HepG2 (cell line): ENCODE results near the gene SEPTIN10. TPM values are rescaled to one million over a fixed set of nuclear protein-coding genes. Genes with fewer than 3 reads are reported as not detected.

Experiments
- MAFF ChIP-seq: IDR thresholded peaks from 2 replicates; pipeline ENCODE4 v1.6.1; 2011; ENCODE audit warnings: low read depth, low read length, improper control_type of control experiment
- PAF1 ChIP-seq: IDR thresholded peaks from 2 replicates; pipeline ENCODE4 v1.6.1; 2016; ENCODE audit warnings: missing genetic modification reagents, missing compliant biosample characterization
- RARG ChIP-seq: sonication (generic); formaldehyde crosslinking; IDR thresholded peaks from 2 replicates; pipeline ENCODE4 v1.4.0; 2020; ENCODE audit warnings: low read depth, mild to moderate bottlenecking, missing genetic modification reagents
- REL ChIP-seq: sonication (generic); formaldehyde crosslinking; conservative IDR thresholded peaks from 2 replicates; pipeline ENCODE4 v1.8.0; 2022; ENCODE audit warnings: mild to moderate bottlenecking, missing genetic modification reagents, moderate library complexity
- SNAPC4 ChIP-seq: sonication (generic); formaldehyde crosslinking; IDR thresholded peaks from 2 replicates; pipeline ENCODE4 v1.4.0; 2020; ENCODE audit warnings: mild to moderate bottlenecking, missing genetic modification reagents
- STAT5B ChIP-seq: sonication (generic); formaldehyde crosslinking; IDR thresholded peaks from 2 replicates; pipeline ENCODE4 v1.4.0; 2020; ENCODE audit warnings: missing genetic modification reagents
- ZBTB34 ChIP-seq: sonication (generic); formaldehyde crosslinking; IDR thresholded peaks from 2 replicates; pipeline ENCODE4 v1.8.0; 2022; ENCODE audit warnings: mild to moderate bottlenecking, missing genetic modification reagents
- ZNF101 ChIP-seq: sonication (generic); formaldehyde crosslinking; IDR thresholded peaks from 2 replicates; pipeline ENCODE4 v1.4.0; 2020; ENCODE audit warnings: mild to moderate bottlenecking, low read depth, missing genetic modification reagents, borderline replicate concordance
- ZNF136 ChIP-seq: sonication (generic); formaldehyde crosslinking; IDR thresholded peaks from 2 replicates; pipeline ENCODE4 v1.8.1; 2022; ENCODE audit warnings: low read depth, mild to moderate bottlenecking, moderate library complexity, missing genetic modification reagents
- polyA plus RNA-seq, 8 experiments: library from polyadenylated mRNA; depleted of rRNA in 3 of 8; stranded (reverse) in 7 of 8; unstranded in 1 of 8; fragments of >200 nt; fragmentation: Illumina TruSeq in 4 of 8; extraction: Trizol in 4 of 8; gene quantifications; 2 replicates each; pipeline versions ENCODE4 v1.2.1 to v1.2.3, GENCODE V29; 2011 to 2016; ENCODE audit warnings: low read depth in 4 of 8, missing spikeins in 1 of 8, mixed read lengths in 1 of 8; ENCODE audit not compliant: insufficient read depth in 1 of 8
- total RNA-seq, 5 experiments: library from RNA; depleted of rRNA; stranded (reverse); fragments of >200 nt; fragmentation: Illumina TruSeq; extraction: Trizol; gene quantifications; 2 replicates each; pipeline ENCODE4 v1.2.3, GENCODE V29; 2016; ENCODE audit warnings: low read depth in 1 of 5
- TF ChIP-seq, protein P1 (sequence below): sonication (generic); formaldehyde crosslinking; IDR thresholded peaks from 2 replicates; pipeline ENCODE4 v1.4.0; 2020; ENCODE audit warnings: low read depth, mild to moderate bottlenecking, missing genetic modification reagents
- TF ChIP-seq, protein P2 (sequence below), 2 experiments: IDR thresholded peaks; 2 replicates each; pipeline ENCODE4 v1.6.1; 2011 to 2012; ENCODE audit warnings: low read length in 2 of 2, borderline replicate concordance in 1 of 2, low read depth in 1 of 2, mild to moderate bottlenecking in 1 of 2, moderate library complexity in 1 of 2
- TF ChIP-seq, protein P3 (sequence below): IDR thresholded peaks from 2 replicates; pipeline ENCODE4 v1.6.1; 2016; ENCODE audit warnings: missing compliant biosample characterization, missing genetic modification reagents, borderline replicate concordance
- TF ChIP-seq, protein P4 (sequence below): sonication (generic); formaldehyde crosslinking; IDR thresholded peaks from 2 replicates; pipeline ENCODE4 v1.8.1; 2023; ENCODE audit warnings: missing genetic modification reagents, inconsistent platforms, borderline replicate concordance

The SEPTIN10 gene
- total and polyA plus RNA-seq, 2 of the 13 experiments (the other 11 are each of a cell fraction or from before 2014, with no cell fraction given), result 45.8 to 67.5 TPM

GRCh38 chr2:109645412-109646184 lies 31.8 kb upstream of the SEPTIN10 start (continued):
- TF ChIP-seq, protein P1, sequence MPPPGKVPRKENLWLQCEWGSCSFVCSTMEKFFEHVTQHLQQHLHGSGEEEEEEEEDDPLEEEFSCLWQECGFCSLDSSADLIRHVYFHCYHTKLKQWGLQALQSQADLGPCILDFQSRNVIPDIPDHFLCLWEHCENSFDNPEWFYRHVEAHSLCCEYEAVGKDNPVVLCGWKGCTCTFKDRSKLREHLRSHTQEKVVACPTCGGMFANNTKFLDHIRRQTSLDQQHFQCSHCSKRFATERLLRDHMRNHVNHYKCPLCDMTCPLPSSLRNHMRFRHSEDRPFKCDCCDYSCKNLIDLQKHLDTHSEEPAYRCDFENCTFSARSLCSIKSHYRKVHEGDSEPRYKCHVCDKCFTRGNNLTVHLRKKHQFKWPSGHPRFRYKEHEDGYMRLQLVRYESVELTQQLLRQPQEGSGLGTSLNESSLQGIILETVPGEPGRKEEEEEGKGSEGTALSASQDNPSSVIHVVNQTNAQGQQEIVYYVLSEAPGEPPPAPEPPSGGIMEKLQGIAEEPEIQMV (CRISPR knock-in tag), result no peak
- no peak for TF ChIP-seq ZNF101 (CRISPR knock-in tag)
- TF ChIP-seq ZBTB34 (CRISPR knock-in tag), result no peak
- no peak for TF ChIP-seq STAT5B
- no peak for TF ChIP-seq REL (CRISPR knock-in tag)
- TF ChIP-seq PAF1, result no peak
- TF ChIP-seq RARG (CRISPR knock-in tag), result no peak
- no peak for TF ChIP-seq ZNF136
- TF ChIP-seq, protein P2, sequence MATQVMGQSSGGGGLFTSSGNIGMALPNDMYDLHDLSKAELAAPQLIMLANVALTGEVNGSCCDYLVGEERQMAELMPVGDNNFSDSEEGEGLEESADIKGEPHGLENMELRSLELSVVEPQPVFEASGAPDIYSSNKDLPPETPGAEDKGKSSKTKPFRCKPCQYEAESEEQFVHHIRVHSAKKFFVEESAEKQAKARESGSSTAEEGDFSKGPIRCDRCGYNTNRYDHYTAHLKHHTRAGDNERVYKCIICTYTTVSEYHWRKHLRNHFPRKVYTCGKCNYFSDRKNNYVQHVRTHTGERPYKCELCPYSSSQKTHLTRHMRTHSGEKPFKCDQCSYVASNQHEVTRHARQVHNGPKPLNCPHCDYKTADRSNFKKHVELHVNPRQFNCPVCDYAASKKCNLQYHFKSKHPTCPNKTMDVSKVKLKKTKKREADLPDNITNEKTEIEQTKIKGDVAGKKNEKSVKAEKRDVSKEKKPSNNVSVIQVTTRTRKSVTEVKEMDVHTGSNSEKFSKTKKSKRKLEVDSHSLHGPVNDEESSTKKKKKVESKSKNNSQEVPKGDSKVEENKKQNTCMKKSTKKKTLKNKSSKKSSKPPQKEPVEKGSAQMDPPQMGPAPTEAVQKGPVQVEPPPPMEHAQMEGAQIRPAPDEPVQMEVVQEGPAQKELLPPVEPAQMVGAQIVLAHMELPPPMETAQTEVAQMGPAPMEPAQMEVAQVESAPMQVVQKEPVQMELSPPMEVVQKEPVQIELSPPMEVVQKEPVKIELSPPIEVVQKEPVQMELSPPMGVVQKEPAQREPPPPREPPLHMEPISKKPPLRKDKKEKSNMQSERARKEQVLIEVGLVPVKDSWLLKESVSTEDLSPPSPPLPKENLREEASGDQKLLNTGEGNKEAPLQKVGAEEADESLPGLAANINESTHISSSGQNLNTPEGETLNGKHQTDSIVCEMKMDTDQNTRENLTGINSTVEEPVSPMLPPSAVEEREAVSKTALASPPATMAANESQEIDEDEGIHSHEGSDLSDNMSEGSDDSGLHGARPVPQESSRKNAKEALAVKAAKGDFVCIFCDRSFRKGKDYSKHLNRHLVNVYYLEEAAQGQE (IDR thresholded peaks at IDR 0.05; ENCODE audit: borderline replicate concordance in 1 of 2, low read depth in 1 of 2, low read length in 2 of 2), result no peak
- no peak for TF ChIP-seq SNAPC4
- TF ChIP-seq, protein P3, sequence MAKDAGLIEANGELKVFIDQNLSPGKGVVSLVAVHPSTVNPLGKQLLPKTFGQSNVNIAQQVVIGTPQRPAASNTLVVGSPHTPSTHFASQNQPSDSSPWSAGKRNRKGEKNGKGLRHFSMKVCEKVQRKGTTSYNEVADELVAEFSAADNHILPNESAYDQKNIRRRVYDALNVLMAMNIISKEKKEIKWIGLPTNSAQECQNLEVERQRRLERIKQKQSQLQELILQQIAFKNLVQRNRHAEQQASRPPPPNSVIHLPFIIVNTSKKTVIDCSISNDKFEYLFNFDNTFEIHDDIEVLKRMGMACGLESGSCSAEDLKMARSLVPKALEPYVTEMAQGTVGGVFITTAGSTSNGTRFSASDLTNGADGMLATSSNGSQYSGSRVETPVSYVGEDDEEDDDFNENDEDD, result peak; percentile 79; the same call in 1 of the 2 replicates
- TF ChIP-seq, protein P4, sequence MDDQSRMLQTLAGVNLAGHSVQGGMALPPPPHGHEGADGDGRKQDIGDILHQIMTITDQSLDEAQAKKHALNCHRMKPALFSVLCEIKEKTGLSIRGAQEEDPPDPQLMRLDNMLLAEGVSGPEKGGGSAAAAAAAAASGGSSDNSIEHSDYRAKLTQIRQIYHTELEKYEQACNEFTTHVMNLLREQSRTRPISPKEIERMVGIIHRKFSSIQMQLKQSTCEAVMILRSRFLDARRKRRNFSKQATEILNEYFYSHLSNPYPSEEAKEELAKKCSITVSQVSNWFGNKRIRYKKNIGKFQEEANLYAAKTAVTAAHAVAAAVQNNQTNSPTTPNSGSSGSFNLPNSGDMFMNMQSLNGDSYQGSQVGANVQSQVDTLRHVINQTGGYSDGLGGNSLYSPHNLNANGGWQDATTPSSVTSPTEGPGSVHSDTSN (CRISPR knock-in tag), result no peak
- no peak for TF ChIP-seq MAFF
